K562 treated with DMSO at 1 percent for 4 hours (cell line): ENCODE measurements around the gene USP16. TPM values are rescaled to one million over a fixed set of nuclear protein-coding genes. Genes with fewer than 3 reads are reported as not detected.

Experiments
- total RNA-seq: library from RNA; unstranded; fragments of 300-600 nt; gene quantifications from 2 replicates; pipeline ENCODE4 v1.2.3, GENCODE V29; 2022; ENCODE audit not compliant: insufficient read depth

Gene USP16
- total RNA-seq, result 26.0 and 30.2 TPM in 2 replicates

DNA sequence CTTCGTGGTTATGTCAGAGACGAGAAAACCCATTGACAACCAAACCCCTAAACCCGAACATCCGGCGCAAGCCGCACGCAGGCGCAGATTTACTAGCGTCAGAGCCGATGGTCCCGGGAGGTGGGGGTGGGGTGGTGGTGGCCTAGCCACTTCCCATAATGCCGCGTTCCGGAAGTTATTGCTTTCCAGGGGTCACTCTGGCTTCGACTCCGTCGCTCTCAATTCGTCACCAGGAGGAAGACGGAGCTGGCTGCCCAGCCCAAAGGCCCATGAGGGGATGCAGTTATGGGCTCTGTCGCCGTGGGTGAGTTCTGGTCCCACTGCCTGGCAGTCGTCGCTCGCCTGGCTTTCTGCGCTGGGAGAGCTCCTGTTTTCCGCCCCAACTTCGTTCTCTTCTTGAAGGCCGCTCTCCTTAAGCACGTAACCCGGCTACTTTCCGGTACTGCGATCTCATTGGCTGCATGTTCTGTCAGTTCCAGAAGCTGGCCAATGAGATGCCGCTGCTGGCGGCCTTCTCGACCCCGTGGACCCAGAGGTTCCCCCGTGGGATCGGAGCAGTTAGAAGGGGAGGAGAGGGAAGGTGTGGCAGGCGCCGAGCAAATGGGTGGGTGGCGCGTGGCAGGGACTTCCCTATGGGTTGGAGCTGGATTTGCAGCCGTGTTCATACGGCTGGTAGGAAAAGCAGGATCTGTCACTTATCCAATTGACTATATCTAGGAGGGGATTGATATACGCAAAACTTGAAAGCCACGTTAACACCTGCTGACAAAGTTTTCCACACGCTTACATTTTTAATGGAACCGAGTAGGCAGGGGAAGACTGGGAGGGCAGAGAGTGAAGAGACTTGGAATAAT lies at the start of gene USP16:
USP16 (plus strand) TSS at position 195 of the 854 bp plus-strand sequence. CDS start 3,246 bp downstream, outside the sequence.

DNA sequence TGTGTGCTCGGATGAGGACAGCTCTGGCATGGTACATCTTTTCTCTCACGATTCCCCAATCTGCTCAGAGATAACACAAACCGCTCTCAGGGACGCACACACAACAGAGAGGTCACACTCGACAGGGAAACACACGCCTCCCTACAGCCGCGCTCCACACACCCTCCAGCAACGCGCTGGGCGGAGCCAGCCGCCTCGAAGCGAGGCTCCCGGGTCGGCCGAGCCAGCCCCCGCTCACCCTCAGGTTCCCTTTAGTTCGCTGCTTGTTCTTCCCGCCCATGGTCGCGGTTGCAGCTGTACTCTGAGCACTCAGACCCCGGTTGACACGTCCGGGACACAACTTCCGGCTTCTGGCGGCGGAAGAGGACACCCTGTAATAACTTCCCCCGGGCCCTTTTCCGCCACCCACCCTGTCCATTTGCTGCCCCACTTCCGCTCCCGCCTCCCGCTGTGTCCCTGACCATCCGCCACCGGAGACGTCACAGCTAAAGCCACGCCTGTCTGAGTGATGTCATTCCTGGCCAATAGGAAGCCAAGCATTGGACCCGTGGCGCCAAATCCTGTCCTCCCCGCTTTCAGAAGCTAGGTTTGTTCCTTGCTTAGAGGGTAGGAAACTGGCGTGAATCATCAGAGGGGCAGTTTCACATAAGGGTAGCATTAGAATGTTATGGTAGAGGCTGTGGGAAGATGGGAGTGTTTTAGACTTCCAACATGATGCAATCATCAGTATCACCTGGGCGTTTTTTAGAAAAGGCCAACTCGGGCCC lies 31.8 kb upstream of the USP16 start, which contains the start of gene LTN1:
LTN1 (minus strand) TSS at position 352 of the 767 bp plus-strand sequence; CDS start at position 280, 72 bp downstream.

DNA sequence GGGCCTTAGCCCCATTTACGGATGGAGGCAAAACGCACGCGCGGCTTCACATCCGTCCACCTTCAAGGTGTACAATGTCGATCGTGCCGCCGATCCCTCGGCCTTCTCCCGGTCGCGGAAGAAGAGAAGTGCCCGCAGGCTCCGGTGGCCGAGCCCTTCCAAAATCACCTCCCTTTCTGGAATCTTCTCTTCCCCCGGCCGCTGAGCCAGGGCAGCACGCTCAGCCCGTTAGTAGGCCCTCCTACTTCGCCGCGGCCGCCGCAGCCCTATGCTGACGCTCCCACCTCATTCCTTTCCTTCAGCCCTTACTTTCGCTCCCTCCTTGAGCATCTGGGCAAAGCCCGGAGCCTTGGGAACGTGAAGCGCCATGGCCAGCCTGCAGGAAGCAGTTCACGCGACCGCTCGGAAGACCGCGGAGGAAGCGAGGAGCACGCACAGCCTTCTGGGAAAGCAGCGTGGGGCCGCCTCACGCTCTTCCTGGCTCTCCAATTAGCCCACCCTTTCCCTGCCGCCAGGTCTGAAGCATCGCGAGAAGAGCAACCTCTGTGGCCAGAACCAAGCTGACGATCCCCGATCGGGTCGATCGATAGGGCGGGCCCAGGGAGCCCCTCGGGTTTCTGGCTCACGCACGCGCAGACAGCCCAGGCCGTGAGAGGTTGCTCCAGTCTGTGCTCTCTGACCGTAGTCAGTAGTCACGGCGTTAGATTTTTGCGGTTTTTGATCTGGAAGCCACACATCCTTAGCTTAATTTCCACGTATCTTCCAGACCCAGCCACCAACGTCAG lies 48.9 kb downstream of the USP16 start, which contains the start of gene CCT8:
CCT8 (minus strand) TSS at position 427 of the 785 bp plus-strand sequence; CDS start at position 369, 58 bp downstream.

Other genes starting within 250 kb of the USP16 start
- 12.0 and 12.4 TPM in 2 replicates for gene LTN1, start 31.8 kb upstream of the USP16 start, total RNA-seq
- gene RWDD2B, start 5.3 kb upstream of the USP16 start, total RNA-seq, result 5.4 and 5.7 TPM in 2 replicates
- 328 and 333 TPM in 2 replicates for gene CCT8, start 49.0 kb downstream of the USP16 start, total RNA-seq
- not detected in 2 replicates for gene MAP3K7CL, start 106.0 kb downstream of the USP16 start, total RNA-seq